HG02885 (cell line): Measurements from ENCODE around the gene DDX56.
"Not testable (repeated sequence)": the region's sequence is repeated elsewhere in the genome, so short reads cannot be mapped to it uniquely, and the experiment has no call there.

Source experiments
- ATAC-seq: cut with Tn5 transposase; IDR thresholded peaks from one replicate; pipeline ENCODE4 v1.9.1; 2021; ENCODE audit warnings: mild to moderate bottlenecking; ENCODE audit not compliant: unreplicated experiment, poor library complexity

Gene DDX56

DNA sequence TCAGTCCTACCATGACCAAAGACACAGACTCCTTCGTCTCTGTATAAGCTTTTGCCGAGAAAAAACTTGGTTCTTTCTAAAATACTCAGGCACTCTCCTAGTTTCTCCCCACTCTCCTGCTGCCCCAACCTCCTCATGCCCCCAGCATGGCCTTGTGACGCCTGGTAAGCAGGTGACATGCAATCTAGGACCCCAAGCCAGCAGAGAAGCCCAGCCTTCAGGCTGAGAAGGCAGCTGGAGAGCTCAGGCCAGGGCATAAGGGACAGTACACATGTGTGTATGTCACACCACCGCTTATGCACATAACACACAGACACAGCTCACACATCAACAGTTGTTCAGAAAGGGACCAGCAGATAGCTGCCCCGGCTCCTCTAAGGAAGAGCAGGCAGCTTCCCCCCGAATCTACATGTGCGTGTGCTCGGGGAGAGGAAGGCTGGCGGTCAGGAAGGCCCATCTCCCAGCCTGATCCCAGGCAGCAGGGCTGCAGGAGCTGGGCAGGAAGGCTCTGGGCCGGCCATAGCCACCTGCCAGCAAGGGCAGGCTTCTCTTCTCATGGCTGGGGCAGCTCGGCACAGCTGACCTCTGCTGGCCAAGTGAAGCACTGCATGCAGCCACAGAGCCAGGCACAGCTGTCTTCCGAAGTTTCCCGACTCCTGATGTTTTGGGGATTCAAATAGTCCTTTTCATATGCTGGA lies 8.5 kb downstream of the DDX56 start:
- peak; percentile 83 for ATAC-seq

DNA sequence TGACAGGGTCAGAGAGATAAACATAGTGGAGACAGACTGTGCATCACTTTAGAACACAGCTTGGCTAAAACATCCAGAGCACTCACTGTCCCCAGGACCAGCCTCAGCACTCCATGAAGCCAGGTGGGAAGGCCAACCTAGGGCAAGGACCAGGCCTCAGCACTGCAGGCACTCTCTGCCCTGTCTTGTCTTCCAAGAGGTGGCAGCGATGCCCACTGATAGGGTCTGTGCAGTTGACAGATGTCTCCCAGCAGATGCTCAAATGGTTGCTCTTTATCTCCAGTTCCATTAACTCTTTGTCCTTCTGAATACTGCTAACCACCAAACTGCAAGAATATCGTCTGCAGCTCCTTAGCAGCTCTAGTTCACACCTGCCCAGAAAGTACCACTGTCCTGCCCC lies 9.1 kb downstream of the DDX56 start:
- ATAC-seq: no peak

DNA sequence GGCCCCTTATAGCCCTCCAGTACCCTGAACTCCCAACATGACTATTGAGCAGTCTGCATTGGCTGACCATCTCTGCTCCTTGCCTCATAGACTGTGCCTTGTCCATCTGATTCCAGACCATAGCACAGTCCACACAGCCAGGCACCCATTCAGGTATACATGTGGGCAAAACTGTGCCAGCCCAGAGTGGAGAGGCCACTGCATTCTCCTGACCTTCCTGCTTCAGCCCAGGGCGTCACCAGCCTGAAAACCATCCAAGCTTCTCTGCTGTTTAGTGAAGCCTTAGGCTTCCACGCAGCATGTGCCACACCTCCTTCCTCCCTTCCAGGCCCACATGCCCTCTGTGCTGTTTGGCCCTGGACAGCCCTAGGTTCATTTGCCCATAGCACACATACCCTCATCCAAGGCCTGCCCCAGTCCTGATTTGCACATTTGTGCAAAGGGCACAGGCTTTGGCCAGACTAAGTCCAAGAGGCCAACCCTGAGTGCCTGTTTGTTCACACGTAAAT lies 10.5 kb downstream of the DDX56 start:
- ATAC-seq: no peak

DNA sequence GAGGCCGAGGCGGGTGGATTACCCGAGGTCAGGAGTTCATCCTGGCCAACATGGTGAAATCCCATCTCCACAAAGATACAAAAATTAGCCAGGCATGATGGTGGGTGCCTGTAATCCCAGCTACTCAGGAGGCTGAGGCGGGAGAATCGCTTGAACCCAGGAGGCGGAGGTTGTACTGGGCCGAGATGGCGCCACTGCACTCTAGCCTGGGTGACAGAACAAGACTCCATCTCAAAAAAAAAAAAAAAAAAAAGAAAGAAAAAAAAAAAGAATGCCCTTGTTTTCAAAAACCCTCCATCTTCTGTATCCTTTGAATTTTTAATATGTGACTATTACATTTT lies 11.1 kb downstream of the DDX56 start:
- not testable (repeated sequence) for ATAC-seq

DNA sequence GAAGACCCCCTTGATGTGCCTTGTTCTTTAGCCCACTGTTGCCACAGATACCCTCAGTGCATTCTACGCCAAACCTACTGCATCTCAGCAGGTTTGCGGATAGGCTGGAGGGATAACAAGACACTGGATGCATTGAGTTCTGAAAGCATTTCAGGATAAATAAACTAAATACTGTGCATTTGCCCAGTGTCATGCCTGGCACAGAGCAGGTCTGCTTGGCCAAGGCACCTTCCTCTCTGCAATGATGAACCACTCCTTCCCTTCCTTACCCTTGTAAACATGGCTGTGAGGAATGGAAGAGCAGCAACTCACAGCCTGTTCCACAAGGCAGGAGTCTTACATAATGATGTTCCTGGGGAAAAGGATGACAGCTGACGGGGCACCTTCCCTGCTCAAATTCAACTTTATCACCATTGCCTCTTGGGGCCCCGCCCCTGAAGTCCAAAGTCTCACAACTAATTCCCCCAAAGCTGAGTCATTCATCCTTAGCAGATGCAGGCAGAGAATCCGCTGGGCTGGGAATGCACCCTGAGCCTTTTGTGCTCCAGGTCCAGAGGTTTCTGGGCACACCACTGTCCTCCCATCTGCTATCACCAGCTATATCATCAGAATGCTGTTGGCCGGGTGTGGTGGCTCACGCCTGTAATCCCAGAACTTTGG lies 11.6 kb downstream of the DDX56 start:
- ATAC-seq: no peak

DNA sequence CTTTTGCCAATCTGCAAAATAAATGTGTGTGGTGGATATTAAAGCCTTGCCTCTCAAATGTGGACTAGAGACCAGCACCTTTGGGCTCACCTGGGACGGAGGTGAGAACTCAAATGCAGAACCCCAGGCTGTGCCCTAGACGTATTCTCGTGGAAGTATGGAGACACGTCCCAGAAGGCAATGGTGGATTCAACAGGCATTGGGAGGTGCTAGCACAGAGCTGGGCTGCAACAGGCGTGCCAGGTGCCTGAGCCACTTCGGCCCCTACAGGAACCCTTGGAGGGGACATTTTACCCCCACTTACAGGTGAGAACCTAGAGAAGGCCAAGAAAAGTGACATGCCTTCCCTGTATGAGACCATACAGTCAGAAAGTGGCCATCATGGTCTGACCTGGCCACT lies 12.2 kb downstream of the DDX56 start:
- ATAC-seq: no peak

DNA sequence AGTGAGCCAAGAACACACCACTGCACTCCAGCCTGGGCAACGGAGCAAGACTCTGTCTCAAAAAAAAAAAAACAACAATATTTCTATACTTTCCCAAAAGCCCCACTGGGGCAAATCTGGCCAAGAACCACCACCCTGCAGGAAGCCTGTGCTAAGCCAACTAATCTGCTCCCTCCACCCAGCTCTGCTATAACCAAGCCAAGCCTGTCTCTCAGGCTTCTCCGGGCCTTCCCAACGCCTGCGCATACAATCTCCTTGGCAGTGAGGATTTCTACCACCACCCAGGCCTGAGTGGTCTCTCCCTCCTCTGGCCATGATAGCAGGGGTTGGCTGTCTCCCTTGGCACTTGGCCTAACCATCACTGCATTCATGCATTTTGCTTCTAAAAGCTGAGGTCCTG lies 14.2 kb downstream of the DDX56 start:
- no peak for ATAC-seq

DNA sequence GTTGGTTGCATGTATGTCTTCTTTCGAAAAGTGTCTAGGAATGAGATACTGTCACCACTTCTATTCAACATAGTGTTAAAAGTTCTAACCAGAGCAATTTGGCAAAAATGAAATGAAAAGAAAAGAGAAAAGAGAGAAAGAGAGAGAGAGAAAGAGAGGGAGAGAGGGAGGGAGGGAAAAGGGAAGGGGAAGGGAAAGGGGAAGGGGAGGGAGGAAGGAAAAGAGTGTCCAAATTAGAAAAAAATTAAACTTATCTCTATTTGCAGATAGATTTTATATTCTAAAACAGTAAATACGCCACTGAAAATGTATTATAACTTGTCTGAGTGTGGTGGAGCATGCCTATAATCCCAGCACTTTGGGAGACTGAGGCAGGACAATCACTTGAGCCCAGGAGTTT lies 16.2 kb downstream of the DDX56 start:
- ATAC-seq: no peak

DNA sequence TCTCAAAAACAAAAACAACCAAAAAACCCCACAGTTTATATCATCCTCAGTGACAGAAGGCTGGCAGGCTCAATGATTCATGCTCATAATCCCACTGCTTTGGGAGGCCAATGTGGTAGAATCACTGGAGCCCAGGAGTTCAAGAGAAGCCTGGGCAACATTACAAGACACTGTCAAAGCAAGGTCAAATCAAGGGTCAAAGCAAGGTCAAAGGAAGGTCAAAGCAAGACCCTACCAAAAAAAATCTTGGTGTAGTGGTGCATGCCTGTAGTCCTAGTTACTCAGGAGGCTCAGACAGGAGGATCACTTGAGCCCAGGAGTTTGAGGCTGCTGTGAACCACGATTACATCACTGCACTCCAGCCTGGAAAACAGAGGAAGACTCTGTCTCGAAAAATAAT lies 18.4 kb downstream of the DDX56 start:
- ATAC-seq: no peak

DNA sequence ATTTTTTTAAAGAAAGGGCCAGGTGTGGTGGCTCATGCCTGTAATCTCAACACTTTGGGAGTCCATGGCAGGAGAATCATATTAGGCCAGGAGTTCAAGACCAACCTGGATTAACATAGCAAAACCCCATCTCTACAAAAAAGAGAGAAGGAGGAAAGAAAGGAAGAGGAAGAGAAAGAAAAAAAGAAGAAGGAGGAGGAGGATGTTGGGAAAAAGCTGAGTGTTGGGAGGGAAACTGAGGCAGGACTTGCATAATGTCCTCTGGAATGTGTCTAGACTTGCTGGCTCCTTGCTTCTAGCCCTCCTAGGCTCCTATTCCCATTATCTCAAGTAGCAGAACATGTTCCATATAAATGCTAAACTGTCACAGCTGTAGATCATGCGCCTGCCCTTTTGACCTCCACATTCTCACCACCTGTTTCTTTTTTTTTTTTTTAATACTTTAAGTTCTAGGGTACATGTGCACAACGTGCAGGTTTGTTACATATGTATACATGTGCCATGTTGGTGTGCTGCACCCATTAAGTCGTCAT lies 21.2 kb downstream of the DDX56 start:
- ATAC-seq: not testable (repeated sequence)

DNA sequence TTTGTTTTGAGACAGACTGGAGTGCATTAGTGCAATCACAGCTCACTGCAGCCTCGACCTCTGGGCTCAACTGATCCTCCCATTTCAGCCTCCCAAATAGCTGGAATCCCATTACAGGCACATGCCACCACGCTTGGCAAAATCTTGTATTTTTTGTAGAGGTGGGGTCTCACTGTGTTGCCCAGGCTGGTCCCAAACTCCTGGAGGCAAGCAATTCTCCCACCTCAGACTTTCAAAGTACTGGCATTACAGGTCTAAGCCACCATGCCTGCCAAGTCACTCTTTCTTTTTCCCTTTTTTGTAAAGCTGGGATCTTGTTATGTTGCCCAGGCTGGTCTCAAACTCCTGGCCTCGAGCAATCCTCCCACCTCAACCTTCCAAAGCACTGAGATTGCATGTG lies 24.3 kb downstream of the DDX56 start:
- no peak for ATAC-seq

DNA sequence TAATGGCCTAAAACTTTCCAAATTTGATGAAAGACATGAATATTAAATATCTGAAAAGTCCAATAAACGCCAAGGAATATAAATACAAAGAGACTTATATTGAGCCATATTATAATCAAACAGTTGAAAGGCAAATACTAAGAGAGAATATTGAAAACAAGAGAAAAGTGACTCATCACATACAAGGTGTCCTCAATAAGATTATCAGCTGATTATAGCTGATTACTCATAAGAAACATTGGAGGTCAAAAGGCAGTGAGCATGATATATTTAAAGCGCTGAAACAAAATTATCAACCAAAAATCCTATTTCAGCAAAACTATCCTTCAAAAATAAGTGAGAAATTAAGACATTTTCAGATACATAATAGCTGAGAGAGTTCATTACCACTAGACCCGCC lies 24.8 kb downstream of the DDX56 start:
- no peak for ATAC-seq

DNA sequence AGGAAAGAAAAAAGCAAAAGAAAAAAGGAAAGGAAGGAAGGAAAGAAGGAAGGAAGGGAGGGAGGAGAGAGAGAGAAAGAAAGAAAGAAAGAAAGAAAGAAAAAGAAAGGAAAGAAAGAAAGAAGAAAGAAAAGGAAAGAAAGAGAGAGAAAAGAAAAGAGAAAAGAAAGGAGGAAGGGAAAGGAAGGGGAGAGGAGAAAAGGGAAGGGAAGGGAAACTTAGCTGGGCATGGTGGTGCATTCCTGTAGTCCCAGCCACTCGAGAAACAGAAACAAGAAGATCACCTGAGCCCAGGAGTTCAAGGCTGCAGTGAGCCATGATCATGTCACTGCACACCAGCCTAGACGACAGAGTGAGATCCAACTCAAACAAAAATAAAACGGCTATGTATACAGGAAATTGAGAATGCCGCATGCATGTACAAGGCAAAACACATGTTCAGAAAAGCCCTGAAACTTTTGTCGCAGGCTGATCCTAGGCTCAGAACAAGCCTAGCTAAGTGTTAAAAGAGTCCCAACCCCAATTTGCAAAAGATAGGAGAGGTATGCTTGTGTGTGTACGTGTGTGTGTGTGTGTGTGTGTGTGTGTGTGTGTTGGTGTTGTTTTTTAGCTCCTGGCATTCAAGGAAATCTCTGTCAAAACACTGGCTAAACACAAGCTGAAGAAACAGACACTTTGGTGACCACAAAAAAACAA lies 26.0 kb downstream of the DDX56 start:
- no peak for ATAC-seq

DNA sequence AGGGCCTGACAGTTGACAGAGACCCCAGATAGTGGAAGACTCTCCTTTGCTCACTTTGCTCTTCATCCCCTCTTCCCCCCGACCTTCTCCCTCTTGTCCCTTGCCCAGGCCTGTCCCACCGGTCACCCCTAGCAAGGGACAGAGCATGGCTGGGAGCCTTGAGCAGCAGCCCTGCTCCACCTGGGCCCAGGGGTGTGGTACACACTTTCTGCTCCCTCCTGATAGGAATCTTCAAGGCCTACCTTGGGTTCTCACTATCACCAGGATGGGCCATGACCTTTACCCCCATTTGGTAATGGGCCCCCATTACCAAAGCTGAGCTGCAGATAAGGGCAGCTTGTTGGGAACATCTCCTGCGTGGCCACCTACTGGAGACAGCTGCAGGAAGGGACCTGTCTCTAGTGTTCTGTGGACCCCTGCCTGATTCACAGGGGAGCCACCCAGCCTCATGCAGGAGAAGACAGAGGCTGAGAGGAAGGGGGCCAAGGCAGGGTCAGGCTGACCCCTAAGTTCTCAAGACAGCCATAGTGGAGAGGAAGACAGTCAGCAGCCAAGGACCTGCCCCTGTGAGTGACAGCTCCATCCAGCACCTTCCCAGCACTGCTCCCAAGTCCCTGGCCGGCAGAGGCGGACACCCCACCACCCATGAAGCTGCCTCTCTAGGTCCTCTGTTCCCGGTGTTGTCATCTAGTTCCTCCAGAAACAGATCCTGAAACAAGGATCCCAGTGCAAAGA lies 31.7 kb downstream of the DDX56 start:
- no peak for ATAC-seq

DNA sequence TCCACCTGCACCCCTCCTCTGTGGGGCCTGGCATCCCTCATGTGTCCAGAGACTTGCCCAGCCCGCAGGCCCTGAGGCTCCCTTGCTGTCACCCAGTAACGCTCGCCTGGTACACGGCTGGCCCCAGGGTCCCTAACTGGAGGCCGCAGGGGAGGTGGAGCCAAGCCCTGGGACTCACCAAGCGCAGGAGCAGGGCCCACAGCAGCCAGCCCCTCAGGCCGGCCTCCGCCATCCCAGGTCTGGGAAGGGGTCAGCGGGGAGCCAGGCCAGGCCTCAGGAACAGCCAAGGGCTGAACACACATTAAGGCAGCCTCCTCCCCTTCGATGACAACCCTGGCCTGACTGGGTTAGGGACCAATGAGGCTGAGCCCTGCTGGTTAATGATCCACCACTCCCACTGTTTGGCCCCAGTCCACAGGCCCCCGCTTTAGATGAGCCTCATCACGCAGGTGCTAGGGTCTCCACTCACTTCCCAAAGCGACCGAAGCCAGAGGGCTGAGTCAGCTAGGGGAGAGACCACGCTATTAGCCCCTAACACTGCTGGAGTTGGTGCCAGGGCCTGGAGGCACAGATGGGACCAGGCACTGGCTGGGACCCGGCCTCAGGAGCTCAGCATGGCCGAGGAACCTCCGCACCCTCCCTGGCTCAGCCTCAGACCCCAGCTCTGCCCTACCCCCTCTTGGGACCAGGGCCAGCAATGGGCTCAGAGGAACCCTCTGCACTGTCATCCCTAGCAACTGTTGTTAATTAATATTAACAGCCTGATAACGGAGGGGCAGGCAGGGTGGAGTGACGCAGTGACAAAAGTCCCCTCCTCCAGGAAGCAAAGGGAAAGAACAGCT lies 32.5 kb downstream of the DDX56 start, which contains the start of gene NPC1L1:
NPC1L1 (minus strand) TSS at position 303 of the 842 bp plus-strand sequence; CDS start at position 232, 71 bp downstream.
- no peak for ATAC-seq

DNA sequence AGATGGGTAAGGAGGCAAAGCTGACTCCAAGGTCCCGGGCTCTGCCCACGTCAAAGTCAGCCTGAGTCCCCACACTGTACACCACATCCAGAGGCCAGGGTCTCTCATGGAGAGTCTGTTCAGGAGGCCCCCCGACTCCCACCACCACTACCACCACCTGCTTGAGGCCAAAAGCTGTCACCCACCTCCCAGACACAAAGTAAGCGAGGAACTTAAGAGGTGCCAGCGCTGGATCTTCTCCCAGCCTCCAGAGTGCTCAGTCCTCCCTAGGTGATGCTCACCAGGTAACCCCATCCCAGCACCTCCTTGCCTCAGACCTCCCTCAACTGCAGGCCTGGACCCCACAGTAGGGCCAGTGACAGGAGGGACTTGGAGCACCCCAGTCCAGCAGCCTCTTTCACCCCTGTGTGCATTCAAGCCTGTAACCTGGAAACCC lies 33.1 kb downstream of the DDX56 start:
- no peak for ATAC-seq

DNA sequence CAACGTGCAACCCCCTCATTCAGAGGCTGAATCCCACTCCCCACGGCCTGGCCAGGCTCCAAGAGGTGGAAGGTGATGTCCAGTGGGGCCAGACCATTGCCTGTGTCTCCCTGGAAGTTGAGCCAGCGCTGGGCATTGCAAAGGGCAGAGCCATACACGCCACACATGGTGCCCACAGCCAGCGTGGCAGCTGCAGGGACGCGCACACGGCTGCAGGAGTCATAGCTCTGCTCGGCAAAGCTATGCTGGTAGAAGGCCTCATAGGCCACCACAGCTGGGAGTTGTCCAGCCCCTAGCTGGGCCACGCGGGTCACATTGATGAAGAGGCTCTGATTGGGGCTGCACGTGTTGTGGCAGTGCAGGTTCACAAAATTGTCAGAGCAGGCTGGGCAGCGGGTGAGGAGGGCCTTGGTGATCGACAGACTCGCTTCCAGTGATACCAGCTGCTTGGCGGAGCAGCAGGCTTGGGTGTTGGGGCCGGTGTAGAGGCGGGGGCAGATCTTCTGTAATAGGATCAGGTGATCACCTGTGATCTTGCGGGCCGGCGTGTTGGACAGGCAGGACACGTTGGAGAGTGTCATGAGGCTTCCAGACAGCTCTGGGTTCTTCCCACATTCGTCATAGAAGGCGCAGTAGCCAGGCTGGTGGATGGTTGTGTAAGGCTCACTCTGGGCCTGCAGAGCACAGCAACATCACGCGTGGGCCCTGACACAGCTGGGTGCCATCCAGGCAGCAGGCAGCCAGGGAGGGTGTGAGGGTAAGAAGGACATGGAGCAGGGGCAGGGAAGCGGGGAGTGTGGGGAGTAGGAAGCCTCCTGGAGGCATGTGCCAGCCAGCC lies 33.8 kb downstream of the DDX56 start:
- no peak for ATAC-seq

DNA sequence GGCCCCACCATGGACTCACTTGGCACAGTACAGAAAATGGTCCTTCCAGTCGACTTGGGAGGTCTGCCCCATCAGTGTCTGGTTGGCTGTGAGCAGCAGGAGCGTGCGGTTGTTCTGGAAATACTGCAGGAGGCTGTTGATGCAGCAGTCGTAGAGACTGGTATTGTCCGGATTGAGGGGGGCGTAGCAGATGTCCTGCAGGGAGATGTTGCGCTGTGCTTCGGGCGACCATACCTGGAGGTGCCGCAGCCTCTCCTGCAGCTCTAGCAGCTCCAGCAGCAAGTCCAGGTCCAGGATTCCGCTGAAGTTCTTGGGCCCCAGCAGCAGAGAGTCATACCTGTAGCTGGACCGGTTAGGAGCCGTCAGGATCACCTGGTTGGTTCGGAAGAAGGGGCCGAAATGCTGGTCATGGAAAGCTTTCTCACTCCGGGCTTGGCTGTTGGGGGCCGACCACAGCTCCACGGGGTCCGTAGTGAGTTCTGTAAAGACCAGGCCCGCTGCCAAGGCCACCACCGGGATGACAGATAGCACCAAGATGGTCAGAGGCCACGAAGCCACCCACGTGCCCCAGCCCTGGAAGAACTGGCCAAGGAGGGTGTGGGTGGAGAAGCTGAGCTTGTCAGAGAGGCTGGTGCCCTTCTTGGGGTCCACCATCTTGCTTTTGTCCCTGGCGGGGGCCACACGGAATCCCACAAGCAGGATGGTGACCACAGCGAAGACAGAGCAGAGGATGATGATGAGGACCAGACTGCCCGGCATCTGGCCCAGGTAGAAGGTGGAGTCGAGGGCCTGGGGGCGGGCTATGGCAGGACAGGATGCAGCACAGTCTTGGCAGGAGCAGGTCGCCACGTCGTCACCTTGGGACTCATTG lies 34.7 kb downstream of the DDX56 start:
- no peak for ATAC-seq
